HEK293T (cell line): ENCODE data around the gene CELF5.
"Not testable (repeated sequence)": the region's sequence is repeated elsewhere in the genome, so short reads cannot be mapped to it uniquely, and the experiment has no call there.

Experiments
- CTCF ChIA-PET: fragments of 350-600 bp; formaldehyde crosslinking; extraction: SDS; loops from one replicate; lab custom pipeline; 2021; ENCODE audit warnings: antibody characterized with exemption, inconsistent platforms; lab: Yijun Ruan, JAX
- POLR2A ChIA-PET: fragments of 350-600 bp; formaldehyde crosslinking; extraction: SDS; loops from one replicate; lab custom pipeline; 2020; ENCODE audit warnings: antibody characterized with exemption, inconsistent platforms; lab: Yijun Ruan, JAX
- DNase-seq: peaks from one replicate; pipeline ENCODE4 v3.0.0; 2012; ENCODE audit warnings: mixed read lengths; ENCODE audit errors: extremely low spot score
- ARNT ChIP-seq: fragments of 450-650 bp; IDR thresholded peaks from 2 replicates; pipeline ENCODE4 v1.6.1; 2017; ENCODE audit warnings: mild to moderate bottlenecking
- BHLHE40 ChIP-seq: fragments of 450-650 bp; IDR thresholded peaks from 2 replicates; pipeline ENCODE4 v1.6.1; 2016; ENCODE audit warnings: mild to moderate bottlenecking, moderate library complexity, borderline replicate concordance
- CTBP1 ChIP-seq: fragments of 450-650 bp; IDR thresholded peaks from 2 replicates; pipeline ENCODE4 v1.6.1; 2016; ENCODE audit warnings: borderline replicate concordance
- ELF4 ChIP-seq: fragments of 450-650 bp; IDR thresholded peaks from 2 replicates; pipeline ENCODE4 v1.6.1; 2017; ENCODE audit warnings: antibody characterized with exemption
- FOXA1 ChIP-seq: fragments of 450-650 bp; IDR thresholded peaks from 2 replicates; pipeline ENCODE4 v1.6.1; 2016; ENCODE audit warnings: mild to moderate bottlenecking
- FOXK2 ChIP-seq: fragments of 450-650 bp; IDR thresholded peaks from 2 replicates; pipeline ENCODE4 v1.6.1; 2016; ENCODE audit warnings: mild to moderate bottlenecking
- FOXM1 ChIP-seq: fragments of 450-650 bp; IDR thresholded peaks from 2 replicates; pipeline ENCODE4 v1.6.1; 2017; ENCODE audit warnings: mild to moderate bottlenecking, borderline replicate concordance
- HDGF ChIP-seq: fragments of 450-650 bp; IDR thresholded peaks from 2 replicates; pipeline ENCODE4 v1.6.1; 2017; ENCODE audit warnings: antibody characterized with exemption, borderline replicate concordance
- L3MBTL2 ChIP-seq: fragments of 450-650 bp; conservative IDR thresholded peaks from 2 replicates; pipeline ENCODE4 v1.6.1; 2016; ENCODE audit warnings: mild to moderate bottlenecking
- LEF1 ChIP-seq: fragments of 450-650 bp; IDR thresholded peaks from 2 replicates; pipeline ENCODE4 v1.6.1; 2017; ENCODE audit warnings: mild to moderate bottlenecking, borderline replicate concordance
- NFRKB ChIP-seq: fragments of 450-650 bp; IDR thresholded peaks from 2 replicates; pipeline ENCODE4 v1.6.1; 2016; ENCODE audit warnings: mild to moderate bottlenecking, moderate library complexity
- PKNOX1 ChIP-seq: fragments of 450-650 bp; IDR thresholded peaks from 2 replicates; pipeline ENCODE4 v1.6.1; 2016
- SP1 ChIP-seq: fragments of 450-650 bp; IDR thresholded peaks from 2 replicates; pipeline ENCODE4 v1.6.1; 2017
- SUZ12 ChIP-seq: fragments of 450-650 bp; IDR thresholded peaks from 2 replicates; pipeline ENCODE4 v1.6.1; 2016; ENCODE audit warnings: mild to moderate bottlenecking
- TARDBP ChIP-seq: fragments of 450-650 bp; IDR thresholded peaks from 2 replicates; pipeline ENCODE4 v1.6.1; 2016
- ZNF384 ChIP-seq: fragments of 450-650 bp; IDR thresholded peaks from 2 replicates; pipeline ENCODE4 v1.6.1; 2016

Gene CELF5

GRCh38 chr19:3296034-3296433, 71.6 kb downstream of the CELF5 start:
- no peak for DNase-seq
- CTCF ChIA-PET = interaction anchor here (0.6 kb wide), 1 partner anchor 54 kb away, joined by 3 read pairs; no protein-coding TSS in a partner anchor
- POLR2A ChIA-PET = no interaction called here
- TF ChIP-seq SUZ12 = no peak
- no peak for TF ChIP-seq FOXM1
- no peak for TF ChIP-seq SP1
- TF ChIP-seq PKNOX1 = no peak
- no peak for TF ChIP-seq NFRKB
- no peak for TF ChIP-seq LEF1
- TF ChIP-seq BHLHE40 = no peak
- TF ChIP-seq HDGF = no peak
- no peak for TF ChIP-seq L3MBTL2
- no peak for TF ChIP-seq ZNF384
- no peak for TF ChIP-seq FOXK2
- no peak for TF ChIP-seq CTBP1
- TF ChIP-seq ARNT = no peak
- no peak for TF ChIP-seq ELF4
- TF ChIP-seq FOXA1 = no peak
- no peak for TF ChIP-seq TARDBP

GRCh38 chr19:3296446-3296845, 72.0 kb downstream of the CELF5 start:
- ChIA-PET CTCF (no interaction called here), POLR2A (no interaction called here)
- DNase-seq = no peak
- TF ChIP-seq TARDBP = no peak
- no peak for TF ChIP-seq ZNF384
- TF ChIP-seq ELF4 = no peak
- TF ChIP-seq FOXK2 = no peak
- TF ChIP-seq SUZ12 = no peak
- TF ChIP-seq SP1 = no peak
- no peak for TF ChIP-seq BHLHE40
- TF ChIP-seq L3MBTL2 = no peak
- no peak for TF ChIP-seq NFRKB
- TF ChIP-seq FOXA1 = no peak
- no peak for TF ChIP-seq LEF1
- TF ChIP-seq PKNOX1 = no peak
- TF ChIP-seq FOXM1 = no peak
- no peak for TF ChIP-seq HDGF
- no peak for TF ChIP-seq ARNT
- TF ChIP-seq CTBP1 = no peak

GRCh38 chr19:3298853-3299449, 74.5 kb downstream of the CELF5 start:
- POLR2A ChIA-PET = no interaction called here
- DNase-seq = no peak
- TF ChIP-seq BHLHE40 (no peak), HDGF (no peak), ARNT (no peak), PKNOX1 (no peak), ZNF384 (no peak), NFRKB (no peak), LEF1 (no peak), FOXK2 (no peak), L3MBTL2 (no peak), SP1 (no peak), FOXA1 (no peak), TARDBP (no peak)
- CTCF ChIA-PET = no interaction called here

GRCh38 chr19:3300566-3300965, 76.1 kb downstream of the CELF5 start:
- TF ChIP-seq ZNF384 = peak; percentile 72
- POLR2A ChIA-PET, DNase-seq, CTCF ChIA-PET: not testable (repeated sequence)

- POLR2A ChIA-PET = no interaction called here
- TF ChIP-seq SUZ12 (no peak), LEF1 (no peak), HDGF (no peak), BHLHE40 (no peak), ELF4 (no peak), PKNOX1 (no peak), ARNT (0 out of 2 replicates have a peak, but pooled peaks have one; percentile 3), L3MBTL2 (peak; percentile 26; the same call in 1 of the 2 replicates), FOXA1 (no peak)
- CTCF ChIA-PET = no interaction called here
- DNase-seq = no peak
Observed at GRCh38 chr19:3302755-3303154, 78.3 kb downstream of the CELF5 start.

GRCh38 chr19:3304871-3305423, 80.5 kb downstream of the CELF5 start:
- peak; percentile 91 for TF ChIP-seq ZNF384
- TF ChIP-seq ELF4 = no peak
- TF ChIP-seq HDGF = no peak
- no peak for TF ChIP-seq NFRKB
- no peak for TF ChIP-seq SP1
- TF ChIP-seq FOXK2 = no peak
- no peak for TF ChIP-seq CTBP1
- no peak for TF ChIP-seq SUZ12
- 0 out of 2 replicates have a peak, but pooled peaks have one; percentile 13 for TF ChIP-seq L3MBTL2
- no peak for TF ChIP-seq TARDBP
- TF ChIP-seq ARNT = no peak
- TF ChIP-seq LEF1 = no peak
- TF ChIP-seq FOXM1 = no peak
- no peak for TF ChIP-seq FOXA1
- no peak for TF ChIP-seq BHLHE40
- peak; percentile 63; the same call in 1 of the 2 replicates for TF ChIP-seq PKNOX1
- POLR2A ChIA-PET = interaction anchor here (0.7 kb wide), 1 partner anchor 354 kb away, joined by 3 read pairs; no protein-coding TSS in a partner anchor
- CTCF ChIA-PET = interaction anchor here (0.6 to 1.5 kb wide), 9 partner anchors 9 to 304 kb away, joined by 3 to 13 read pairs (median 3); no protein-coding TSS in a partner anchor
- peak; percentile 67 for DNase-seq
